Thyroid gland (tissue), 4 donors: ENCODE results near the gene TRIM8.

Experiments
- POLR2A ChIP-seq, 2 donors: fragments of 450-650 bp; IDR thresholded peaks; one replicate each; pipeline ENCODE4 v1.6.1; 2017; ENCODE audit warnings: antibody characterized with exemption in 2 of 2, mild to moderate bottlenecking in 2 of 2, moderate library complexity in 1 of 2
- TF ChIP-seq, protein P1 (sequence below), 6 experiments: fragments of 200-600 bp in 3 of 6; fragments of 450-650 bp in 3 of 6; sonication (generic) in 3 of 6; IDR thresholded peaks; one replicate each; pipeline ENCODE4 v1.5.1; 2016 to 2019; ENCODE audit warnings: antibody characterized with exemption in 6 of 6, mild to moderate bottlenecking in 2 of 6, inconsistent platforms in 1 of 6, moderate library complexity in 1 of 6

DNA sequence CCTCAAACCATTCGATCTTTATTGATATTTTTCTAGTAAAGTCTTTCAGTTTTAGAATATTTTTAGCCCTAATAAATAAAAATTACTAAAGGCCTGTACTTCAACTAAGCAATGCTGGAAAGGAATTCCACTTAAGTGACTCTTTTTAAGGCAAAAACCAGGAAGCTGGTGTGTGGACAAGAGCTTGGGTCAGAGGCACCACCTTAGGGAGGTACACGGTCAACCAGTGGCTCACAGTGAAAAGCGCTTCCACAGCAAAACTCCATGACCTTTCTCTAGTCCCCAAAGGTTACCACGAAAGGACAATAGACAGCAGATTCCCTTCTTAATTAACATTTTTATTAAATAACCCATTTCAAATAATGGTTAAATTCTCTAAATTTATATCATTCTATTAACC is 38.7 kb downstream of the TRIM8 start:
- TF ChIP-seq, protein P1, sequence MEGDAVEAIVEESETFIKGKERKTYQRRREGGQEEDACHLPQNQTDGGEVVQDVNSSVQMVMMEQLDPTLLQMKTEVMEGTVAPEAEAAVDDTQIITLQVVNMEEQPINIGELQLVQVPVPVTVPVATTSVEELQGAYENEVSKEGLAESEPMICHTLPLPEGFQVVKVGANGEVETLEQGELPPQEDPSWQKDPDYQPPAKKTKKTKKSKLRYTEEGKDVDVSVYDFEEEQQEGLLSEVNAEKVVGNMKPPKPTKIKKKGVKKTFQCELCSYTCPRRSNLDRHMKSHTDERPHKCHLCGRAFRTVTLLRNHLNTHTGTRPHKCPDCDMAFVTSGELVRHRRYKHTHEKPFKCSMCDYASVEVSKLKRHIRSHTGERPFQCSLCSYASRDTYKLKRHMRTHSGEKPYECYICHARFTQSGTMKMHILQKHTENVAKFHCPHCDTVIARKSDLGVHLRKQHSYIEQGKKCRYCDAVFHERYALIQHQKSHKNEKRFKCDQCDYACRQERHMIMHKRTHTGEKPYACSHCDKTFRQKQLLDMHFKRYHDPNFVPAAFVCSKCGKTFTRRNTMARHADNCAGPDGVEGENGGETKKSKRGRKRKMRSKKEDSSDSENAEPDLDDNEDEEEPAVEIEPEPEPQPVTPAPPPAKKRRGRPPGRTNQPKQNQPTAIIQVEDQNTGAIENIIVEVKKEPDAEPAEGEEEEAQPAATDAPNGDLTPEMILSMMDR (IDR thresholded peaks at IDR 0.05), result no peak
- TF ChIP-seq POLR2A (IDR thresholded peaks at IDR 0.05), result peak in 1 of 2 donors; percentile 59
